ENCODE data around the gene HFE.

The HFE gene

DNA sequence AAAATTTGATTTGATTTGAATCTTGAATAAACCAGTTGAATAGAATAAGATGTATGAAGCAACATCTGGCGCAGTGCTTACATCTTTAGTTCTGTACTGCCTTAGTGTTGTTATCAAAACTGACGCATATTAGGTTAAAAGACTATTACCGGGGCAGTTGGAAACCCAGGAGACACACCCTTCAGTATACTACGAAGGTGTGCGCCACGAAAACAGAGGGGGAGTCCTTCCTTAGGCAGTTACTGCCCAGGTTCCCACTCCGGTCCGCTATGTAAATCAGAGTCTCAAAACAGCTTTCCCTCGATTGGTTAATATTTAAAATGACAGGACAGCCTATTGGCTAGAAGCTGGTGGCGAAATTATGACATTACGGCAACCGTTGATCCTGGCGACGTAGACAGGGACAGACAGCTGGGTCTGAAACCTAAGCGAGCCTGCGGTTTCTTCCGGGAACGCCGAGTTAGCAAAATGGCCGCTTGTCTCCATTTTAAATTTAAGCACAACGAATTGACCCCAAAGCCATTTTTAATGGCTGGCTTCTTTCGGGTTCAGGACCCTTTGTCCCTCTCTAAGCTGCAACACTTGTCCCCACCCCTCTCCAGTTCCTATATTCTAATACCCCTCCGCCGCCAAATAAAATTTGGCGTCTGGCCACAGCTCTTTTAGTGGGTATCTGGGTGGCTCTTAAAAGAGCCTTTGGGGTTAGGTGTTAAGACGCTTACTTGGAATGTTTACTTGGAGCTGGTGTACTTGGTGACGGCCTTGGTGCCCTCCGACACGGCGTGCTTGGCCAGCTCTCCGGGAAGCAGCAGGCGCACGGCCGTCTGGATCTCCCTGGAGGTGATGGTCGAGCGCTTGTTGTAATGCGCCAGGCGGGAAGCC is 35.8 kb downstream of the HFE start (continued):
- TF ChIP-seq ZNF565 (CRISPR knock-in tag; conservative IDR thresholded peaks at IDR 0.05; ENCODE audit: low read depth), result no peak
- TF ChIP-seq, protein P1, sequence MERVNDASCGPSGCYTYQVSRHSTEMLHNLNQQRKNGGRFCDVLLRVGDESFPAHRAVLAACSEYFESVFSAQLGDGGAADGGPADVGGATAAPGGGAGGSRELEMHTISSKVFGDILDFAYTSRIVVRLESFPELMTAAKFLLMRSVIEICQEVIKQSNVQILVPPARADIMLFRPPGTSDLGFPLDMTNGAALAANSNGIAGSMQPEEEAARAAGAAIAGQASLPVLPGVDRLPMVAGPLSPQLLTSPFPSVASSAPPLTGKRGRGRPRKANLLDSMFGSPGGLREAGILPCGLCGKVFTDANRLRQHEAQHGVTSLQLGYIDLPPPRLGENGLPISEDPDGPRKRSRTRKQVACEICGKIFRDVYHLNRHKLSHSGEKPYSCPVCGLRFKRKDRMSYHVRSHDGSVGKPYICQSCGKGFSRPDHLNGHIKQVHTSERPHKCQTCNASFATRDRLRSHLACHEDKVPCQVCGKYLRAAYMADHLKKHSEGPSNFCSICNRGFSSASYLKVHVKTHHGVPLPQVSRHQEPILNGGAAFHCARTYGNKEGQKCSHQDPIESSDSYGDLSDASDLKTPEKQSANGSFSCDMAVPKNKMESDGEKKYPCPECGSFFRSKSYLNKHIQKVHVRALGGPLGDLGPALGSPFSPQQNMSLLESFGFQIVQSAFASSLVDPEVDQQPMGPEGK (CRISPR knock-in tag; IDR thresholded peaks at IDR 0.05; ENCODE audit: borderline replicate concordance), result peak; percentile 80
- peak; percentile 89; the same call in 1 of the 2 replicates for TF ChIP-seq ESRRG (CRISPR knock-in tag; IDR thresholded peaks at IDR 0.05)
- peak; percentile 67; the same call in 1 of the 2 replicates for TF ChIP-seq ZC3H10 (CRISPR knock-in tag; IDR thresholded peaks at IDR 0.05)
- no peak for TF ChIP-seq BACH2 (CRISPR knock-in tag; IDR thresholded peaks at IDR 0.05; ENCODE audit: borderline replicate concordance)
- TF ChIP-seq OSR1 (CRISPR knock-in tag; IDR thresholded peaks at IDR 0.05), result no peak
- TF ChIP-seq TOX (CRISPR knock-in tag; IDR thresholded peaks at IDR 0.05; ENCODE audit: borderline replicate concordance), result peak; percentile 67
- peak; percentile 95; the same call in 1 of the 2 replicates for TF ChIP-seq RARB (CRISPR knock-in tag; IDR thresholded peaks at IDR 0.05)
- no peak for TF ChIP-seq ZFP30 (CRISPR knock-in tag; IDR thresholded peaks at IDR 0.05)
- TF ChIP-seq PPARA (CRISPR knock-in tag; IDR thresholded peaks at IDR 0.05; ENCODE audit: borderline replicate concordance), result no peak

DNA sequence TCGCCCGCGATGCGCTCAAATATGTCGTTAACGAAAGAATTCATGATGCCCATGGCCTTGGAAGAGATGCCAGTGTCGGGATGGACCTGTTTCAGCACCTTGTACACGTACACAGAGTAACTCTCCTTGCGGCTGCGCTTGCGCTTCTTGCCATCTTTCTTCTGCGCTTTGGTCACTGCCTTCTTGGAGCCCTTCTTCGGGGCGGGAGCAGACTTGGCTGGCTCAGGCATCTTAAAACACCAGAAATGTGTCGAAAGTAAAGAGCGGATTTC is 36.4 kb downstream of the HFE start:
- no peak for ATAC-seq
- TF ChIP-seq SNAI2 (CRISPR knock-in tag; IDR thresholded peaks at IDR 0.05) (no peak), RARB (CRISPR knock-in tag; IDR thresholded peaks at IDR 0.05) (no peak)

DNA sequence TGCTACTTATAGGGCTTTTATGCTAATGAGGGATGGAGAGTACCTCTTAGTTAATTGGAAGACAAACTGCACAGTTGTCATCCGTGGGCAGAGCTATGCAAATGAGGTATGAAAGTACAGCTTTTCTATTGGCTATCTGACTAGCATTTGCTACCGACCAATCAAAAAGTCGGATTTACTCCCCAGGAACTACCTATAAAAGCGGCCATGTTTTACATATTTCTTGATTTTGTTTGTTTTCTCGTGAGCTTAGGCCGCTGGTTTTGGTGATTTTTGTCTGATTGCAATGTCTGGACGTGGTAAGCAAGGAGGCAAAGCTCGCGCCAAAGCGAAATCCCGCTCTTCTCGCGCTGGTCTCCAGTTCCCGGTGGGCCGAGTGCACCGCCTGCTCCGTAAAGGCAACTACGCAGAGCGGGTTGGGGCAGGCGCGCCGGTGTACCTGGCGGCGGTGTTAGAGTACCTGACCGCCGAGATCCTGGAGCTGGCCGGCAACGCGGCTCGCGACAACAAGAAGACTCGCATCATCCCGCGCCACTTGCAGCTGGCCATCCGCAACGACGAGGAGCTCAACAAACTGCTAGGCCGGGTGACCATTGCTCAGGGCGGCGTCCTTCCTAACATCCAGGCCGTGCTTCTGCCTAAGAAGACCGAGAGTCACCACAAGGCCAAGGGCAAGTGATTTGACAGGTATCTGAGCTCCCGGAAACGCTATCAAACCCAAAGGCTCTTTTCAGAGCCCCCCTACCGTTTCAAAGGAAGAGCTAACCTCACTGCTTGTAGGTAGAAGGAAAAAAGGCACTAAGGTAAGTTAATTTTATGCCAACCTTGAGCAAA is 36.9 kb downstream of the HFE start:
- TF ChIP-seq TOX (CRISPR knock-in tag; IDR thresholded peaks at IDR 0.05; ENCODE audit: borderline replicate concordance), result no peak
- TF ChIP-seq, protein P1 (CRISPR knock-in tag; IDR thresholded peaks at IDR 0.05; ENCODE audit: borderline replicate concordance), result peak; percentile 11; the same call in 1 of the 2 replicates
- 0 out of 2 replicates have a peak, but pooled peaks have one; percentile 53 for TF ChIP-seq GLIS3 (CRISPR knock-in tag; IDR thresholded peaks at IDR 0.05)
- ATAC-seq, result peak; percentile 85

DNA sequence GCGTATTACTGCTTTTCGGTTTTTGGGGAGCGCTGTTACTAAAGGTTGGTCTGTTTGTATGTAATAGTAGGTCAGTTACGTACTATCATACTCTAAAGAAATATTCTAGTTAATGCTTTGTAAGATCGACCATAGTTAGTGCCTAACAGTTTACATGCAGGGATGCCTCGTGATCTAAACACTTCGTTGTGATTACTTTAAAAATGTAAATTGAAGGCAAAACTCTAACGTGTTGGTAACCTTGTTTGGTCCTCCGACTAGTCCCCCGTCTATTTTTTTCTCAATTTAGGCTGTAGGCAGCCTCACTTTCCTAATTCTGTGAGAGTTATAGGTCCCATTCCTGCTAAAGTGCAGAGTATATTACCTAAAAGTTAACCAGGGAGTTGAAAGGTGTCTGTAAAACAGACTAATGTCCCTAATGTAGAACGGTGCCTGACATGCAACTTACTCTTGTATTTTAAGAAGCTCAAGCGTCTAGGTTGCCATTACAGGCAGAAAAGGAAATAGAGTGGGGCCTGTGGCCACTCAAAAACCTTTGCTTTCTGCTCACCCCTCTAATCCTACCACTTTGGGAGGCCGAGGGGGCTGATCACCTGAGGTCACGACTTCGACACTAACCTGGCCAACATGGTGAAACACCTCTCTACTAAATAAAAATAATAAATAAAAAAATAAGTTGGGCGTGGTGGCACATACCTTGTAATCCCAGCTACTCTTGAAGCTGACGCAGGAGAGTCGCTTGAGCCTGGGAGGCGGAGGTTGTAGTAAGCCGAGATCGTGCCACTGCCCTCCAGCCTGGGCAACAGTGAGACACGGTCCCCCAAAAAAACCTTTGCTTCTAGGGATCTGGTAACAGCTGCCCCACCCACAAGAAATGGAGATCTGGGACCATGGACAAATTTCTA is 37.8 kb downstream of the HFE start:
- TF ChIP-seq, protein P2, sequence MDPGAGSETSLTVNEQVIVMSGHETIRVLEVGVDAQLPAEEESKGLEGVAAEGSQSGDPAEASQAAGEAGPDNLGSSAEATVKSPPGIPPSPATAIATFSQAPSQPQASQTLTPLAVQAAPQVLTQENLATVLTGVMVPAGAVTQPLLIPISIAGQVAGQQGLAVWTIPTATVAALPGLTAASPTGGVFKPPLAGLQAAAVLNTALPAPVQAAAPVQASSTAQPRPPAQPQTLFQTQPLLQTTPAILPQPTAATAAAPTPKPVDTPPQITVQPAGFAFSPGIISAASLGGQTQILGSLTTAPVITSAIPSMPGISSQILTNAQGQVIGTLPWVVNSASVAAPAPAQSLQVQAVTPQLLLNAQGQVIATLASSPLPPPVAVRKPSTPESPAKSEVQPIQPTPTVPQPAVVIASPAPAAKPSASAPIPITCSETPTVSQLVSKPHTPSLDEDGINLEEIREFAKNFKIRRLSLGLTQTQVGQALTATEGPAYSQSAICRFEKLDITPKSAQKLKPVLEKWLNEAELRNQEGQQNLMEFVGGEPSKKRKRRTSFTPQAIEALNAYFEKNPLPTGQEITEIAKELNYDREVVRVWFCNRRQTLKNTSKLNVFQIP (CRISPR knock-in tag; IDR thresholded peaks at IDR 0.05; ENCODE audit: borderline replicate concordance, low read depth), result no peak
- TF ChIP-seq, protein P3, sequence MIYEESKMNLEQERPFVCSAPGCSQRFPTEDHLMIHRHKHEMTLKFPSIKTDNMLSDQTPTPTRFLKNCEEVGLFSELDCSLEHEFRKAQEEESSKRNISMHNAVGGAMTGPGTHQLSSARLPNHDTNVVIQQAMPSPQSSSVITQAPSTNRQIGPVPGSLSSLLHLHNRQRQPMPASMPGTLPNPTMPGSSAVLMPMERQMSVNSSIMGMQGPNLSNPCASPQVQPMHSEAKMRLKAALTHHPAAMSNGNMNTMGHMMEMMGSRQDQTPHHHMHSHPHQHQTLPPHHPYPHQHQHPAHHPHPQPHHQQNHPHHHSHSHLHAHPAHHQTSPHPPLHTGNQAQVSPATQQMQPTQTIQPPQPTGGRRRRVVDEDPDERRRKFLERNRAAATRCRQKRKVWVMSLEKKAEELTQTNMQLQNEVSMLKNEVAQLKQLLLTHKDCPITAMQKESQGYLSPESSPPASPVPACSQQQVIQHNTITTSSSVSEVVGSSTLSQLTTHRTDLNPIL (CRISPR knock-in tag; IDR thresholded peaks at IDR 0.05; ENCODE audit: low read depth), result no peak
- TF ChIP-seq ARNTL (CRISPR knock-in tag; IDR thresholded peaks at IDR 0.05; ENCODE audit: borderline replicate concordance, low read depth) (no peak), GLIS3 (CRISPR knock-in tag; IDR thresholded peaks at IDR 0.05) (no peak), ZNF565 (CRISPR knock-in tag; conservative IDR thresholded peaks at IDR 0.05; ENCODE audit: low read depth) (no peak)
- ATAC-seq, result no peak
